Endodermal cell (in vitro differentiated cells): Measurements from ENCODE around the gene PLPPR2. TPM values are rescaled to one million over a fixed set of nuclear protein-coding genes. Genes with fewer than 3 reads are reported as not detected.
"Not testable (repeated sequence)": the region's sequence is repeated elsewhere in the genome, so short reads cannot be mapped to it uniquely, and the experiment has no call there.

Experiments
- DNase-seq: peaks from one replicate; pipeline ENCODE4 v3.0.0-alpha.2; 2017
- H3K27ac ChIP-seq: 2 replicates; pipeline ENCODE4 v1.5.1; 2013; ENCODE audit warnings: mild to moderate bottlenecking, low read depth, low read length, moderate library complexity
- H3K27me3 ChIP-seq: 2 replicates; pipeline ENCODE4 v1.6.1; 2013; ENCODE audit warnings: mild to moderate bottlenecking, low read length, moderate library complexity; ENCODE audit not compliant: insufficient read depth, control insufficient read depth, poor library complexity, severe bottlenecking
- H3K36me3 ChIP-seq: 2 replicates; pipeline ENCODE4 v1.7.0; 2013; ENCODE audit warnings: mild to moderate bottlenecking, low read length, moderate library complexity; ENCODE audit not compliant: control insufficient read depth, insufficient read depth
- H3K4me1 ChIP-seq: one replicate; pipeline ENCODE4 v1.7.0; 2013; ENCODE audit warnings: low read length; ENCODE audit not compliant: control insufficient read depth, insufficient read depth
- H3K4me3 ChIP-seq: 2 replicates; pipeline ENCODE4 v1.5.1; 2013; ENCODE audit warnings: mild to moderate bottlenecking, low read length, moderate library complexity
- H3K9ac ChIP-seq: 2 replicates; pipeline ENCODE4 v1.6.1; 2013; ENCODE audit warnings: mild to moderate bottlenecking, low read length, moderate library complexity; ENCODE audit not compliant: poor library complexity, severe bottlenecking; ENCODE audit errors: extremely low read depth
- H3K9me3 ChIP-seq: 2 replicates; pipeline ENCODE4 v1.6.1; 2013; ENCODE audit warnings: mild to moderate bottlenecking, low read length, moderate library complexity; ENCODE audit not compliant: control insufficient read depth
- H3K27ac Mint-ChIP-seq: 2 replicates; pipeline ENCODE4 v1.8.0; 2020; ENCODE audit warnings: mixed read lengths
- H3K27me3 Mint-ChIP-seq: 2 replicates; pipeline ENCODE4 v1.8.0; 2021; ENCODE audit warnings: mild to moderate bottlenecking, mixed read lengths; ENCODE audit not compliant: insufficient read depth
- H3K36me3 Mint-ChIP-seq: 2 replicates; pipeline ENCODE4 v1.8.0; 2020; ENCODE audit warnings: low read depth, mixed read lengths
- H3K4me1 Mint-ChIP-seq: 2 replicates; pipeline ENCODE4 v1.8.0; 2020; ENCODE audit warnings: mixed read lengths
- H3K4me3 Mint-ChIP-seq: 2 replicates; pipeline ENCODE4 v1.8.0; 2020; ENCODE audit warnings: mild to moderate bottlenecking, moderate library complexity, mixed read lengths
- H3K9me3 Mint-ChIP-seq: 2 replicates; pipeline ENCODE4 v1.8.0; 2020; ENCODE audit warnings: mild to moderate bottlenecking, mixed read lengths
- WGBS, 2 experiments: methylation state at CpG; one replicate each; pipeline versions ENCODE4 v1.1.5 to v1.1.7; 2013; ENCODE audit warnings: missing lambda C conversion rate in 2 of 2, mixed read lengths in 1 of 2; ENCODE audit not compliant: insufficient coverage in 1 of 2, insufficient read length in 1 of 2; 5-methylcytosine and 5-hydroxymethylcytosine counted together
- long read RNA-seq, 4 experiments: library from polyadenylated mRNA in 2 of 4; library from RNA in 1 of 4; library from capped mRNA in 1 of 4; stranded (forward) in 3 of 4; unstranded in 1 of 4; transcript quantifications; one replicate each; pipeline ENCODE4 v2.0.0, GENCODE V29; 2020 to 2021; ENCODE audit warnings: inconsistent platforms in 1 of 4
- polyA plus RNA-seq, 2 experiments: library from polyadenylated mRNA; stranded (reverse); fragments of 50-300 nt; gene quantifications; one replicate each; pipeline ENCODE4 v1.2.3, GENCODE V29; 2013
- total RNA-seq, 2 donors: library from RNA; stranded (reverse); fragmentation: NEBNext Ultra II Directional in 1 of 2; extraction: Animal tissue kit (Norgen Biotek cat#: 25700) in 1 of 2; gene quantifications; 2 replicates in 1 of 2; 3 replicates in 1 of 2; pipeline ENCODE4 v1.2.1, GENCODE V29; 2021
- TF ChIP-seq, protein P1 (sequence below): fragments of 200-600 bp; sonication (generic); conservative IDR thresholded peaks from 2 replicates; pipeline ENCODE4 v1.5.0; 2021; ENCODE audit warnings: antibody characterized with exemption, mild to moderate bottlenecking

Gene PLPPR2, protein sequence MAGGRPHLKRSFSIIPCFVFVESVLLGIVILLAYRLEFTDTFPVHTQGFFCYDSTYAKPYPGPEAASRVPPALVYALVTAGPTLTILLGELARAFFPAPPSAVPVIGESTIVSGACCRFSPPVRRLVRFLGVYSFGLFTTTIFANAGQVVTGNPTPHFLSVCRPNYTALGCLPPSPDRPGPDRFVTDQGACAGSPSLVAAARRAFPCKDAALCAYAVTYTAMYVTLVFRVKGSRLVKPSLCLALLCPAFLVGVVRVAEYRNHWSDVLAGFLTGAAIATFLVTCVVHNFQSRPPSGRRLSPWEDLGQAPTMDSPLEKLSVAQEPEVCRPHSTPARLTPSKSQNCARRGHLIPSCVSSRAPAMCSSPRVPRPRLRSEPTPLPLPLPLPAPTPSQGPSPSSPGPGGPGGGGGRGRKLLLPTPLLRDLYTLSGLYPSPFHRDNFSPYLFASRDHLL
- total RNA-seq, result 1 to 10 TPM; 3.1 to 6.8 TPM
- polyA plus RNA-seq (2013, experiment 1 of 2), result 13.6 TPM
- polyA plus RNA-seq (2013, experiment 2 of 2), result 13.7 TPM
- long read RNA-seq, experiment 1, partial matches to known transcripts, result 0 of 2 reads
- long read RNA-seq, experiment 1, other reads (novel, unspliced or antisense), result 0 of 2 reads
- long read RNA-seq, experiment 2, partial matches to known transcripts, result 2 of 14 reads
- long read RNA-seq, experiment 2, other reads (novel, unspliced or antisense), result 9 of 14 reads
- long read RNA-seq, experiment 3, partial matches to known transcripts, result 1 of 7 reads
- long read RNA-seq, experiment 3, other reads (novel, unspliced or antisense), result 3 of 7 reads
- long read RNA-seq, experiment 4, partial matches to known transcripts, result 0 of 1 reads
- long read RNA-seq, experiment 4, other reads (novel, unspliced or antisense), result 1 of 1 reads

DNA sequence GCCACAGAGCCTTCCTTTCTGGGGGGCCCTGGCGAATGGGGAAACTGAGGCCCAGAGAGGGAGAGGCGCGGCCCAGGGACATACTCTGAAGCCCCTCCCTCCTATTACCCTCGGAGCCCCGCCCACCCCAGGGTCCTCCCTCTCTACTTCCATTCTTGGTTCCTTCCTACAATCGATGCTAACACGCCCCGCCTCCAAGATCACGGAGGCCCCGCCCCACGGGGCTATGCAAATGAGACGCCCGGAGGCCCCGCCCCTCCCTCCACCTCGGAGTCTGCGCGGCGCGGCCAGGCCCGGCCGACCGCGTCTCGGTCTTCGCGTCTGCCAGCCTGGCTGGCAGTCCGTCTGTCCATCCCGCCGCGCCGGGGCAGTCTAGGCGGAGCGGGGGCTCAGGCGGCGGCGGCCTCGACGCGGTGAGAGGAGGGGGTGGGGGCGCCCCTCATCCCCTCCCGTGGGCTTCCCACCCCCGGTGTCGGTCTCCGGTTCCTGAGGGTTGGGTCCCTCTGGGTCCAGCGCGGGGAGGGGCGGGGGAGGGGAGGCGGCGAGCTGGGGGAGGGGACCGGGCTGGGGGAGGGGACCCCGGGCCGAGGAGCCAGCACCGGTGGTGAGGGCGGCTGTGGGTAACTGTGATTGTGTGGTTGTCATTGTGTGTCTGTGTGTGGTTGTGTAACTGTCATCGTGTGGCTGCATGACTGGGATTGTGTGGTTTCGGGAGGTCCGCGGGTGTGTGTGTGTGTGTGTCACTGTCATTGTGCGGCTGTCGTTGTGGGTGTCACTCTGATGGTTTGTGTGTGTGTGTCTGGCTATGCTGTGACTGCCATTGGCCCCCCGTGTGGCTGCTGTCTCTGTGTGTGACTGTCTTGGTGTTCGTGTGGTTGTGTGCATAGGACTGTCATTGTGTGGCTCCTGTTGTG is at the start of gene PLPPR2:
PLPPR2 (plus strand) TSS at position 273 of the 914 bp plus-strand sequence. CDS start 2,242 bp downstream, outside the sequence.
- Mint-ChIP-seq H3K9me3 (no peaks in the 10 kb centered on the region), H3K4me1 (peaks cover 4% of the 10 kb centered on the region), H3K27ac (no peak within 1 kb of the TSS), H3K36me3 (no peaks in the 10 kb centered on the region), H3K4me3 (peak within 1 kb of the TSS; percentile 44), H3K27me3 (peaks cover 67% of the 10 kb centered on the region)
- WGBS, 2 experiments, result 13 to 40% methylated on average over 4 to 52 of the region's 62 CpGs
- Histone ChIP-seq H3K4me1 (no peaks in the 10 kb centered on the region), H3K9ac (no peak within 1 kb of the TSS), H3K27ac (no peak within 1 kb of the TSS), H3K27me3 (peaks cover 7% of the 10 kb centered on the region), H3K9me3 (no peaks in the 10 kb centered on the region), H3K4me3 (peak within 1 kb of the TSS; percentile 71), H3K36me3 (no peaks in the 10 kb centered on the region)
- TF ChIP-seq, protein P1, sequence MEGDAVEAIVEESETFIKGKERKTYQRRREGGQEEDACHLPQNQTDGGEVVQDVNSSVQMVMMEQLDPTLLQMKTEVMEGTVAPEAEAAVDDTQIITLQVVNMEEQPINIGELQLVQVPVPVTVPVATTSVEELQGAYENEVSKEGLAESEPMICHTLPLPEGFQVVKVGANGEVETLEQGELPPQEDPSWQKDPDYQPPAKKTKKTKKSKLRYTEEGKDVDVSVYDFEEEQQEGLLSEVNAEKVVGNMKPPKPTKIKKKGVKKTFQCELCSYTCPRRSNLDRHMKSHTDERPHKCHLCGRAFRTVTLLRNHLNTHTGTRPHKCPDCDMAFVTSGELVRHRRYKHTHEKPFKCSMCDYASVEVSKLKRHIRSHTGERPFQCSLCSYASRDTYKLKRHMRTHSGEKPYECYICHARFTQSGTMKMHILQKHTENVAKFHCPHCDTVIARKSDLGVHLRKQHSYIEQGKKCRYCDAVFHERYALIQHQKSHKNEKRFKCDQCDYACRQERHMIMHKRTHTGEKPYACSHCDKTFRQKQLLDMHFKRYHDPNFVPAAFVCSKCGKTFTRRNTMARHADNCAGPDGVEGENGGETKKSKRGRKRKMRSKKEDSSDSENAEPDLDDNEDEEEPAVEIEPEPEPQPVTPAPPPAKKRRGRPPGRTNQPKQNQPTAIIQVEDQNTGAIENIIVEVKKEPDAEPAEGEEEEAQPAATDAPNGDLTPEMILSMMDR, result no peak
- DNase-seq, result peak; percentile 98

DNA sequence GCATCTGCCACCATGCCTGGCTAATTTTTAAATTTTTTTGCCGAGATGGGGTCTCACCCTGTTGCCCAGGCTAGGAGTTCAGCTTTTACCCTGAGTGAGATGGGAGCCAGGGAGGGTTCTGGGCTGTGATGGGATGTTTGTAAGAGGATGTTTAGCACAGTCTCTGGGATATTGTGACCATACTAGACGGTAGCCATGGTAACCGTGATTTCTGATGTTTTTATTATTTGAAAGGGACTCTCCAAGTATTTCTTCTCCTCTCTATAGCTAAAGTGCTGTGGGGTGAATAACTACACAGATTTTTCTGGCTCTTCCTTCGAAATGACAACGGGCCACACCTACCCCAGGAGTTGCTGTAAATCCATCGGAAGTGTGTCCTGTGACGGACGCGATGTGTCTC is 48.9 kb upstream of the PLPPR2 start:
- Histone ChIP-seq H3K9me3 (no peaks in the 10 kb centered on the region), H3K27me3 (no peaks in the 10 kb centered on the region), H3K36me3 (no peaks in the 10 kb centered on the region), H3K4me3 (no peak overlapping the region), H3K9ac (no peak overlapping the region), H3K27ac (no peak overlapping the region), H3K4me1 (no peaks in the 10 kb centered on the region)
- TF ChIP-seq, protein P1, result no peak
- H3K27ac Mint-ChIP-seq, result no peak overlapping the region
- no peak for DNase-seq
- no peaks in the 10 kb centered on the region for H3K36me3 Mint-ChIP-seq
- 94 to 95% methylated on average over 7 to 9 of the region's 9 CpGs for WGBS, 2 experiments
- H3K27me3 Mint-ChIP-seq, result peaks cover 11% of the 10 kb centered on the region
- H3K4me1 Mint-ChIP-seq, result no peaks in the 10 kb centered on the region
- H3K9me3 Mint-ChIP-seq, result peaks cover 2% of the 10 kb centered on the region
- H3K4me3 Mint-ChIP-seq, result no peak overlapping the region

DNA sequence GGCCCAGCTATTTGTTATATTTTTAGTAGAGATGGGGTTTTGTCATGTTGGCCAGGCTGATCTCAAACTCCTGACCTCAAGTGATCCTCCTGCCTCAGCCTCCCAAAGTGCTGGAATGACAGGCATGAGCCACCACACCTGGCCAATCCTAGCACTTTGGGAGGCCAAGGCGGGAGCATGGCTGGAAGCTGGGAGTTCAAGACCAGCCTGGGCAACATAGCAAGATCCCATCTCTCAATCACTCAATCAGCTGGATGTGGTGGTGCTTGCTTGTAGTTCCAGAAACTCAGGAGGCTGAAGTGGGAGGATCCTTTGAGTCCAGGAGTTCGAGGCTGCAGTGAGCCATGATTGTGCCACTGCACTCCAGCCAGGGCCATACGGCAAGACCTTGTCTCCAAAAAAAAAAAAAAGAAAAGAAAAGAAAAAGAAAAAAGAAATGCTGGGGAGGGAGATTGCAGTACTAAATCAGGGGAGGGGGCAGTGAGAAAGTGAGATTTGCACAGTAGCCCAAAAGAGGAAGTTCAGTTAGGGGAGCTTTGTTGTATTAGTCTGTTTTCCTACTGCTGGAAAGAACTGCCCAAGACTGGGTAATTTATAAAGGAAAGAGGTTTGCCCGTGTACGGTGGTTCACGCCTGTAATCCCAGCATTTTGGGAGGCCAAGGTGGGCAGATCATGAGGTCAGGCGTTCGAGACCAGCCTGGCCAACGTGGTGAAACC is 34.8 kb upstream of the PLPPR2 start:
- not testable (repeated sequence) for H3K27me3 Mint-ChIP-seq

More for the DNA sequence above, 34.8 kb upstream of the PLPPR2 start:
- H3K4me3 ChIP-seq, result peak overlapping the region; percentile 56
- H3K4me3 Mint-ChIP-seq, DNase-seq, H3K27ac ChIP-seq, H3K9ac ChIP-seq, H3K27ac Mint-ChIP-seq, H3K4me1 ChIP-seq, H3K36me3 ChIP-seq, H3K27me3 ChIP-seq, H3K9me3 ChIP-seq: not testable (repeated sequence)
- peaks cover 11% of the 10 kb centered on the region for H3K36me3 Mint-ChIP-seq
- H3K9me3 Mint-ChIP-seq, result peaks cover 16% of the 10 kb centered on the region
- WGBS, 2 experiments, result 91 to 100% methylated on average over 7 to 9 of the region's 9 CpGs
- peaks cover 15% of the 10 kb centered on the region for H3K4me1 Mint-ChIP-seq
